HFF-Myc (cell line): ENCODE measurements around the gene CTNND2.

Experiments used
- DNase-seq: peaks from one replicate; pipeline ENCODE4 v3.0.0-alpha.2; 2011; ENCODE audit warnings: low read depth; ENCODE audit errors: extremely low read depth
- H3K4me3 ChIP-seq: replicated peaks from 2 replicates; pipeline ENCODE4 v1.5.1; 2011; ENCODE audit warnings: low read depth, mild to moderate bottlenecking, control low read depth, low read length
- CTCF ChIP-seq: IDR thresholded peaks from 2 replicates; pipeline ENCODE4 v1.5.1; 2012; ENCODE audit warnings: mild to moderate bottlenecking, low read depth, low read length, control low read depth; ENCODE audit errors: missing control alignments

Gene CTNND2

GRCh38 chr5:11491404-11492075, 412.7 kb downstream of the CTNND2 start:
- H3K4me3 ChIP-seq: no peak overlapping the region
- DNase-seq: no peak
- no peak for TF ChIP-seq CTCF

GRCh38 chr5:11483630-11484029, 420.6 kb downstream of the CTNND2 start:
- no peak for TF ChIP-seq CTCF
- no peak overlapping the region for H3K4me3 ChIP-seq
- no peak for DNase-seq

DNA sequence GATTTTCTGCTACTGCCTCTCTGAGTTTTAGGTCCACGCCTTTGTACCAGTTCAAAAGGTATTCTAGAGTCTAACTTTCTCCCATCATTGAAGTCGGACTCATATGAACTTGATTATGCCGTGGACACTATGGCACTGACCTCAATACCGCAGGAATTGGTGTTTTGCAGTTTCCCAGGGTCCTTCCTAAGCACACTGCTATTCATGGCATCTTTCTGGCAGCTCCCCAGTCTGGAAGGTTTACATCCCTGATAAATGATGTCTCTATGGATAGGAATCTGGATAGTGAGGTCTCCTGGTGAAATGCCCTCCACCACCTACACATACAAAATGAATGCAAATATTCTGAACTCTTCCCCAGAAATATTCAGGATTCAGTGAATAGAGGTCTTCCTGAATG, 422.2 kb downstream of the CTNND2 start:
- no peak overlapping the region for H3K4me3 ChIP-seq
- DNase-seq: no peak
- no peak for TF ChIP-seq CTCF

- no peak for DNase-seq
- no peak for TF ChIP-seq CTCF
- H3K4me3 ChIP-seq: no peak overlapping the region
Observed at GRCh38 chr5:11477786-11478185, 426.5 kb downstream of the CTNND2 start.

GRCh38 chr5:11476866-11477265, 427.4 kb downstream of the CTNND2 start:
- H3K4me3 ChIP-seq: no peak overlapping the region
- no peak for DNase-seq
- TF ChIP-seq CTCF: no peak

DNA sequence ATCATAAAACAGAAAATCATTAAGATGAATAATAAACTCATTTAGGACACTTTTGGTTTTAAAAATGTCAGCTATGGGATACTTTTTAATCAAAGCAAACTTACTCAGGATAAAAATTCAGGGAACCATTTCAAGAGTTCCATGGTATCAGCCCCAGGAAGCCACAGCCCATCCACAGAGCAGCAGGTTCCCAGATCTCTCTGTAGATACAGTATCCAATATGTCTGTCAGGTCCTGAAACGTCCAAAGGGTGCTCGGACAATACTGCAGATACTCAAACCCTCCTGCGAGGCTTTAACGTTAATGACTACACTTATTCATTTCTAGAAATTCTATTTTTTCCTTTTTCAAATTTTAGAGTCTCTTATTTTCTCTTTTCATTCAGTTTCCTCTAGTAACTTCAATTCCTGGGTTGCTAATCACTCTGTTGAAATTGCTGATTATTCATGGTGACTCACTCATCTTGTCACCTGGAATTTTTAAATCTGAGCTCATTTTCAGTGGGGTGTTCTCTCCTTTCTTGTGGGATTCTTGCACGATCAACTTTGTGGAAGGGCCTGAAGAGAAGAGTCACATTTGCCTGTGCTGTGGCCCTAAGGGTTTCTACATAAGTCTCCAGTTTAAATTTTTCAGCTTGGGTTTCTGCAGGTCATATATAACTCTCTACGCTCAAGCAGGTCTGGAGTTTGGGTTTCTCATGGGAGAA, 435.8 kb downstream of the CTNND2 start:
- no peak for DNase-seq
- TF ChIP-seq CTCF: no peak

GRCh38 chr5:11467588-11467987, 436.7 kb downstream of the CTNND2 start:
- H3K4me3 ChIP-seq: no peak overlapping the region
- TF ChIP-seq CTCF: no peak
- DNase-seq: no peak

More for the DNA sequence above, 435.8 kb downstream of the CTNND2 start:
- no peak overlapping the region for H3K4me3 ChIP-seq
